K562 (cell line): ENCODE data around the gene MAZ. TPM values are rescaled to one million over a fixed set of nuclear protein-coding genes. Genes with fewer than 3 reads are reported as not detected.
A peak's percentile ranks its signal among the peaks of the same experiment; 100 is the strongest.

Source experiments
- CBFB ChIP-seq: sonication (generic); formaldehyde crosslinking; IDR thresholded peaks from 2 replicates; pipeline ENCODE4 v1.4.0; 2020; ENCODE audit warnings: mild to moderate bottlenecking, missing genetic modification reagents
- CTBP1 ChIP-seq: fragments of 450-650 bp; IDR thresholded peaks from 2 replicates; pipeline ENCODE4 v1.6.1; 2016; ENCODE audit warnings: borderline replicate concordance
- DMBX1 ChIP-seq: fragments of 250-450 bp; sonication (Bioruptor Pico); IDR thresholded peaks from 2 replicates; pipeline ENCODE4 v1.8.0; 2022; ENCODE audit warnings: inconsistent platforms, mild to moderate bottlenecking, moderate library complexity, borderline replicate concordance
- GMEB1 ChIP-seq: fragments of 250-450 bp; sonication (Bioruptor Pico); IDR thresholded peaks from 2 replicates; pipeline ENCODE4 v1.4.0; 2020; ENCODE audit warnings: mild to moderate bottlenecking
- LCOR ChIP-seq: sonication (generic); formaldehyde crosslinking; IDR thresholded peaks from 2 replicates; pipeline ENCODE4 v1.8.0; 2022; ENCODE audit warnings: mild to moderate bottlenecking, missing genetic modification reagents
- NKRF ChIP-seq: fragments of 450-650 bp; IDR thresholded peaks from 2 replicates; pipeline ENCODE4 v1.6.1; 2016; ENCODE audit warnings: borderline replicate concordance
- NR2C1 ChIP-seq, 2 experiments: fragments of 450-650 bp; IDR thresholded peaks; 2 replicates each; pipeline ENCODE4 v1.6.1; 2017; ENCODE audit warnings: mild to moderate bottlenecking in 2 of 2, antibody characterized with exemption in 1 of 2, inconsistent platforms in 1 of 2, missing compliant biosample characterization in 1 of 2, missing genetic modification characterization in 1 of 2
- NR2C2 ChIP-seq, 2 experiments: fragments of 200-800 bp in 1 of 2; sonication (Bioruptor generic) in 1 of 2; sonication (generic) in 1 of 2; formaldehyde crosslinking in 1 of 2; IDR thresholded peaks; 2 replicates each; pipeline versions ENCODE4 v1.6.1 to v1.8.0; 2016 to 2022; ENCODE audit warnings: mild to moderate bottlenecking in 1 of 2, missing compliant biosample characterization in 1 of 2, missing genetic modification characterization in 1 of 2, missing genetic modification reagents in 1 of 2
- PTBP1 ChIP-seq: fragments of 200-400 bp; formaldehyde crosslinking; IDR thresholded peaks from 2 replicates; pipeline ENCODE4 v1.6.1; 2017; ENCODE audit warnings: low read depth, low read length
- RAD21 ChIP-seq, 2 experiments: fragments of 250-450 bp in 1 of 2; fragments of 450-650 bp in 1 of 2; sonication (Bioruptor Pico) in 1 of 2; formaldehyde crosslinking in 1 of 2; IDR thresholded peaks in 1 of 2; conservative IDR thresholded peaks in 1 of 2; 2 replicates each; pipeline versions ENCODE4 v1.4.0 to v1.8.0; 2020 to 2022; ENCODE audit warnings: mild to moderate bottlenecking in 2 of 2, moderate library complexity in 1 of 2
- RAD51 ChIP-seq: fragments of 450-650 bp; IDR thresholded peaks from 2 replicates; pipeline ENCODE4 v1.7.1; 2016; ENCODE audit warnings: low read depth, mild to moderate bottlenecking, borderline replicate concordance
- RBFOX2 ChIP-seq: fragments of 200-400 bp; formaldehyde crosslinking; IDR thresholded peaks from 2 replicates; pipeline ENCODE4 v1.6.1; 2017; ENCODE audit warnings: low read depth, mild to moderate bottlenecking, low read length, moderate library complexity
- RFX1 ChIP-seq: fragments of 450-650 bp; IDR thresholded peaks from 2 replicates; pipeline ENCODE4 v1.6.1; 2016; ENCODE audit warnings: mild to moderate bottlenecking, moderate library complexity
- SIN3A ChIP-seq, 2 experiments: fragments of 150-350 bp in 1 of 2; IDR thresholded peaks; 2 replicates each; pipeline ENCODE4 v1.6.1; 2011 to 2016; ENCODE audit warnings: borderline replicate concordance in 2 of 2, low read depth in 2 of 2, low read length in 2 of 2, mild to moderate bottlenecking in 2 of 2, moderate library complexity in 2 of 2; ENCODE audit not compliant: control insufficient read depth in 1 of 2
- SIX5 ChIP-seq, 2 experiments: IDR thresholded peaks; 2 replicates each; pipeline ENCODE4 v1.6.1; 2011; ENCODE audit warnings: low read length in 2 of 2, borderline replicate concordance in 1 of 2, low read depth in 1 of 2, mild to moderate bottlenecking in 1 of 2, moderate library complexity in 1 of 2; ENCODE audit not compliant: insufficient read depth in 1 of 2
- STAT6 ChIP-seq: sonication (generic); formaldehyde crosslinking; IDR thresholded peaks from 2 replicates; pipeline ENCODE4 v1.8.1; 2023; ENCODE audit warnings: mild to moderate bottlenecking, missing genetic modification reagents
- TAF9B ChIP-seq: fragments of 450-650 bp; IDR thresholded peaks from 2 replicates; pipeline ENCODE4 v1.6.1; 2018; ENCODE audit warnings: mild to moderate bottlenecking; ENCODE audit not compliant: partially characterized antibody
- TBL1XR1 ChIP-seq, 2 experiments: IDR thresholded peaks; 2 replicates each; pipeline ENCODE4 v1.6.1; 2012; ENCODE audit warnings: improper control_type of control experiment in 2 of 2, low read length in 2 of 2, mild to moderate bottlenecking in 1 of 2
- ZNF140 ChIP-seq: fragments of 250-450 bp; sonication (Bioruptor Pico); IDR thresholded peaks from 2 replicates; pipeline ENCODE4 v1.8.0; 2021; ENCODE audit warnings: moderate library complexity, mild to moderate bottlenecking, inconsistent platforms
- polyA plus RNA-seq, 8 experiments: library from polyadenylated mRNA; depleted of rRNA in 4 of 8; stranded (reverse) in 5 of 8; unstranded in 3 of 8; fragments of >200 nt; fragmentation: Nextera tagmentation in 2 of 8; fragmentation: Illumina TruSeq in 1 of 8; extraction: Ambion mirVana in 2 of 8; extraction: Trizol in 1 of 8; gene quantifications; 2 replicates each; pipeline versions ENCODE4 v1.2.1 to v1.2.3, GENCODE V29; 2011 to 2014; ENCODE audit warnings: inconsistent platforms in 1 of 8, missing spikeins in 1 of 8
- total RNA-seq, 7 experiments: library from RNA; depleted of rRNA in 6 of 7; stranded (reverse); fragments of >200 nt in 6 of 7; fragmentation: Illumina TruSeq in 2 of 7; extraction: Trizol in 2 of 7; gene quantifications; 2 replicates each; pipeline versions ENCODE4 v1.2.1 to v1.2.3, GENCODE V29; 2011 to 2021; ENCODE audit warnings: low replicate concordance in 1 of 7

Gene MAZ
- total and polyA plus RNA-seq, 9 of the 15 experiments (the other 6 are each of a cell fraction or from before 2014, with no cell fraction given) = 45.4 to 532 (median 250) TPM

- no peak for TF ChIP-seq PTBP1
- peak; percentile 96 for TF ChIP-seq CTBP1
- TF ChIP-seq NKRF = peak; percentile 81
- TF ChIP-seq SIN3A (IDR thresholded peaks at IDR 0.05; ENCODE audit: borderline replicate concordance in 2 of 2, control insufficient read depth in 1 of 2, low read depth in 2 of 2, low read length in 2 of 2) = peak; percentile 58 to 82; a peak in 3 of 4 replicates
- TF ChIP-seq RAD21 (CRISPR knock-in tag; conservative IDR thresholded peaks at IDR 0.05 in 1 of 2, IDR thresholded peaks at IDR 0.05 in 1 of 2) = peak; percentile 60 to 62
- TF ChIP-seq TAF9B = peak; percentile 86
- TF ChIP-seq ZNF140 (CRISPR knock-in tag) = no peak
- TF ChIP-seq LCOR = peak; percentile 86
- TF ChIP-seq DMBX1 = peak; percentile 63; the same call in 1 of the 2 replicates
- TF ChIP-seq GMEB1 (CRISPR knock-in tag) = peak; percentile 91
- TF ChIP-seq NR2C2 (CRISPR knock-in tag; IDR thresholded peaks at IDR 0.05) = peak; percentile 11; the same call in 1 of the 2 replicates
- TF ChIP-seq NR2C2 (tag; IDR thresholded peaks at IDR 0.05) = peak; percentile 86
- TF ChIP-seq RAD51 = no peak
- no peak for TF ChIP-seq RFX1
- peak; percentile 98 for TF ChIP-seq RBFOX2
- peak; percentile 11; the same call in 1 of the 2 replicates for TF ChIP-seq CBFB (CRISPR knock-in tag)
- no peak for TF ChIP-seq STAT6 (CRISPR knock-in tag)
- peak in 1 of 2 experiments; percentile 44; a peak in 1 of 4 replicates for TF ChIP-seq SIX5 (IDR thresholded peaks at IDR 0.05; ENCODE audit: borderline replicate concordance in 1 of 2, insufficient read depth in 1 of 2, low read depth in 1 of 2, low read length in 2 of 2)
- TF ChIP-seq TBL1XR1 (IDR thresholded peaks at IDR 0.05; ENCODE audit: low read length in 2 of 2) = 0 out of 4 replicates have a peak, but pooled peaks have one; percentile 6 to 51
- TF ChIP-seq NR2C1 (IDR thresholded peaks at IDR 0.05) = peak; percentile 56
- TF ChIP-seq NR2C1 (tag; IDR thresholded peaks at IDR 0.05) = peak; percentile 49; the same call in 1 of the 2 replicates
Observed at GRCh38 chr16:29790183-29790948, 16.0 kb upstream of the MAZ start, which contains the start of gene KIF22 (continued).
